ENCODE data around the gene IPO5. TPM values are rescaled to one million over a fixed set of nuclear protein-coding genes. Genes with fewer than 3 reads are reported as not detected.
"Not testable (repeated sequence)": the region's sequence is repeated elsewhere in the genome, so short reads cannot be mapped to it uniquely, and the experiment has no call there.

Gene IPO5
- total RNA-seq, 1 experiment from 2014 or later, result 229 TPM

GRCh38 chr13:98047785-98048184 is 94.3 kb downstream of the IPO5 start:
- in situ Hi-C loops (cut with HindIII; ENCODE audit: low sequenced_read_pairs); DNase-seq (ENCODE audit: low spot score): not testable (repeated sequence)

GRCh38 chr13:98048265-98048664 is 94.8 kb downstream of the IPO5 start:
- in situ Hi-C loops (cut with HindIII; ENCODE audit: low sequenced_read_pairs), result no loop called here
- no peak for DNase-seq (ENCODE audit: low spot score)

GRCh38 chr13:98050041-98050466 is 96.6 kb downstream of the IPO5 start:
- in situ Hi-C loops (cut with HindIII; ENCODE audit: low sequenced_read_pairs), result no loop called here
- DNase-seq (ENCODE audit: low spot score), result no peak

- no peak for DNase-seq (ENCODE audit: low spot score)
- in situ Hi-C loops (cut with HindIII; ENCODE audit: low sequenced_read_pairs), result no loop called here
These were observed 98.9 kb downstream of the IPO5 start for GRCh38 chr13:98052412-98052811.

GRCh38 chr13:98054301-98054700 is 100.8 kb downstream of the IPO5 start:
- in situ Hi-C loops (cut with HindIII; ENCODE audit: low sequenced_read_pairs), result no loop called here
- no peak for DNase-seq (ENCODE audit: low spot score)

GRCh38 chr13:98055623-98056022 is 102.1 kb downstream of the IPO5 start:
- no peak for DNase-seq (ENCODE audit: low spot score)
- in situ Hi-C loops (cut with HindIII; ENCODE audit: low sequenced_read_pairs), result no loop called here

- DNase-seq (ENCODE audit: low spot score), result no peak
- in situ Hi-C loops (cut with HindIII; ENCODE audit: low sequenced_read_pairs), result no loop called here
These were observed 103.5 kb downstream of the IPO5 start for GRCh38 chr13:98056839-98057410.

GRCh38 chr13:98059276-98059675 is 105.8 kb downstream of the IPO5 start:
- in situ Hi-C loops (cut with HindIII; ENCODE audit: low sequenced_read_pairs), result no loop called here
- no peak for DNase-seq (ENCODE audit: low spot score)

GRCh38 chr13:98060282-98060681 is 106.8 kb downstream of the IPO5 start:
- in situ Hi-C loops (cut with HindIII; ENCODE audit: low sequenced_read_pairs), result no loop called here
- DNase-seq (ENCODE audit: low spot score), result no peak

- in situ Hi-C loops (cut with HindIII; ENCODE audit: low sequenced_read_pairs), result no loop called here
- no peak for DNase-seq (ENCODE audit: low spot score)
These were observed 112.0 kb downstream of the IPO5 start for GRCh38 chr13:98065468-98065867.

- no peak for DNase-seq (ENCODE audit: low spot score)
- in situ Hi-C loops (cut with HindIII; ENCODE audit: low sequenced_read_pairs), result no loop called here
These were observed 113.2 kb downstream of the IPO5 start for GRCh38 chr13:98066636-98067035.

GRCh38 chr13:98068521-98068920 is 115.0 kb downstream of the IPO5 start:
- no peak for DNase-seq (ENCODE audit: low spot score)
- in situ Hi-C loops (cut with HindIII; ENCODE audit: low sequenced_read_pairs), result no loop called here

GRCh38 chr13:98069985-98070384 is 116.5 kb downstream of the IPO5 start:
- in situ Hi-C loops (cut with HindIII; ENCODE audit: low sequenced_read_pairs), result no loop called here
- DNase-seq (ENCODE audit: low spot score), result no peak

- in situ Hi-C loops (cut with HindIII; ENCODE audit: low sequenced_read_pairs), result no loop called here
- no peak for DNase-seq (ENCODE audit: low spot score)
These were observed 117.8 kb downstream of the IPO5 start for GRCh38 chr13:98071316-98071715.

- in situ Hi-C loops (cut with HindIII; ENCODE audit: low sequenced_read_pairs), result no loop called here
- no peak for DNase-seq (ENCODE audit: low spot score)
These were observed 119.0 kb downstream of the IPO5 start for GRCh38 chr13:98072476-98072875.

Other genes starting within 250 kb of the IPO5 start
- gene FARP1, start 189.4 kb downstream of the IPO5 start, total RNA-seq (2014; rRNA removed; shearing (Covaris generic)), result 17.9 and 50.3 TPM in 2 replicates
- not detected in 2 replicates for gene RNF113B, start 223.6 kb downstream of the IPO5 start, total RNA-seq (2014; rRNA removed; shearing (Covaris generic))